GM08714 (cell line): Measurements from ENCODE around the gene TGM1.

Source experiments
- H3K4me3 ChIP-seq: fragments of 200-500 bp; sonication (Bioruptor generic); 2 replicates; pipeline ENCODE4 v1.5.1; 2014; ENCODE audit warnings: mild to moderate bottlenecking, low read length, inconsistent platforms
- ZNF274 ChIP-seq: IDR thresholded peaks from 2 replicates; pipeline ENCODE4 v1.6.1; 2012; ENCODE audit warnings: mild to moderate bottlenecking, low read depth, low read length

The TGM1 gene

DNA sequence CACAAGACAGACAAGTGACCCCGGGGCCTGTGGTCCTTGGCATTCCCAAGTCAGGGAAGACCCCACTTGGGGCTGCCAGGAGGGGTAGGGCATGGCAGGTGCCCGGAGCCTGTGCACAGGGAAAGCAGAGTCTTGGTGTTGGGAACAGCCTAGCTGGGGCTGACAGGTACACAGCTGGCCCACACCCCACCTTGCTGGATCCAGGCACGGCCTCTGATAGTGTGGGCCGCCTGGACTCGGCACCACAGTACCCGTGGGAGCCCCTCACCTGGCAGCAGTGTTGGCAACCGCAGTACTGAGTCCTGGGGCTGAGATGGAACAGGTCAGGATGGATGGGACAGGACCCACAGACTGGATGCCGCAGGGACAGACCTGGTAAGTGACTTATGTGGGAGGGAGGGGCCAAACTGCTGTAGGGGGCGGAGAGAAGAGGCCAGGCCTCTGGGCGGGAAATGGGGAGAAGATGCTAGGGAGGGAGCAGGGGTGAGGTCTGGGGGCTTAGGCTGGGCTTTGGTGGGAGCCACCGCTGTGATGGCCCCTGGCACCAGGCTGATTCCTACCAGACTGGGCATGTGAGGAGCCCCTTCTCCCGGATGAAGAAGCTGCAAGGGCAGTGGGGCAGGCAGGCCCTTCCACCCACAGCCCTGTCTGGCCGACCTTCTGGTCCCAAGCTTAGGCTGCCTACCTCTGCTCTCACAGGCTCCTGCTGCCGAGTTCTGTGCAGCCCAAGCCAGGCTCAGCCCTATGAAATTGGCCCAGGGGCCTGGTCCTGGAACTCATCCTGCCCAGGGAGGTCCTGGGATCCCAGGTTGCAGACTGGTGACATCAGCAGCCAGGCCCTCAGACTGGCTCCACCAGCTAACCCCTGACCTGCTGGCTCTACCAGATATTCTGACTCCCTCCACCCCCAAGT is at the start of gene TGM1:
Gene TGM1 (minus strand): TSS at position 357 of the 913 bp plus-strand sequence. CDS start 825 bp downstream, outside the sequence.
- no peak for TF ChIP-seq ZNF274
- H3K4me3 ChIP-seq, result no peak within 1 kb of the TSS

GRCh38 chr14:24311837-24312615 is 49.0 kb upstream of the TGM1 start:
- H3K4me3 ChIP-seq, result peak overlapping the region; percentile 51; the same call in 1 of the 2 replicates
- no peak for TF ChIP-seq ZNF274

GRCh38 chr14:24310646-24311604 is 47.9 kb upstream of the TGM1 start, which contains the start of gene LTB4R:
TSS of gene LTB4R (plus strand) at chr14:24311502. CDS start at chr14:24315652, 4,150 bp downstream.
- TF ChIP-seq ZNF274, result no peak
- peak within 1 kb of the TSS; percentile 51; the same call in 1 of the 2 replicates for H3K4me3 ChIP-seq

GRCh38 chr14:24310265-24310645 is 47.3 kb upstream of the TGM1 start:
- H3K4me3 ChIP-seq, result peak overlapping the region; percentile 51; the same call in 1 of the 2 replicates
- no peak for TF ChIP-seq ZNF274

DNA sequence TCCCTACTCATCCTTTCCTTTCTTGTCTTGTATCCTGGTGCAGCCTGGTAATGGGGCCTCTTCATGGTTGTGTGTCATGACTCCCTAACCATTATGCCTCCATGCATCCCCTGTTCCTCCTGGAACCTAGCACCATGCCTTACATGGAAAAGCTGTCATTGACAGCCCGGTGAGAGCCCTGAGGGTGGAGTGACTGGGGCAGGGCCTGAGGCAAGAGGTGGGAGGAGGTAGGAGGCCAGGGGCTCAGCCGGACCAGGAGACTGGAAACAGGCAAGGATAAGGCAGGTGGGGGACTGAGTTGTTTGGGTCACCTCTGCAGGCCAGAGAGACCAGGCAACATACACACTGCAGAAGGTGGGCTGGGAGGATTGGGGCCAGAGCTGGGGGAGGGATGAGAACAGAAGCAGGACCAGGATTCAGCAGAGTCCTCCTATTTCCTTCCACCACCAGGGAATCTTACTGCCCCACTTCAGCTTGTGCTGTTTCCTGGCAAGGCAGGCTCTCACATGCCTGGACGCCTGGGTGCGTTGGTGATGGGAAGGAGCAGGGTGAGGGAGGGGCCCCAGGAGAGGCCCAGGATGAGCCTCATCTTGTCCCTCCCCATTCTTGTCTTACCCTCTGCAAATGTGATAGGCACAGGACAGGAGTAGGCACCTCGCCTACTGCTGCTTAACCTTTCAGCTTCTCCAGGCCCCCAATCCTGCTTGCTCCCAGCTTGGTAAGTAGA is 46.7 kb upstream of the TGM1 start, which contains the start of gene LTB4R2:
Gene LTB4R2 (plus strand): TSS at position 603 of the 727 bp plus-strand sequence. CDS start 525 bp downstream, outside the sequence.
- TF ChIP-seq ZNF274, result no peak
- peak within 1 kb of the TSS; percentile 51; the same call in 1 of the 2 replicates for H3K4me3 ChIP-seq

DNA sequence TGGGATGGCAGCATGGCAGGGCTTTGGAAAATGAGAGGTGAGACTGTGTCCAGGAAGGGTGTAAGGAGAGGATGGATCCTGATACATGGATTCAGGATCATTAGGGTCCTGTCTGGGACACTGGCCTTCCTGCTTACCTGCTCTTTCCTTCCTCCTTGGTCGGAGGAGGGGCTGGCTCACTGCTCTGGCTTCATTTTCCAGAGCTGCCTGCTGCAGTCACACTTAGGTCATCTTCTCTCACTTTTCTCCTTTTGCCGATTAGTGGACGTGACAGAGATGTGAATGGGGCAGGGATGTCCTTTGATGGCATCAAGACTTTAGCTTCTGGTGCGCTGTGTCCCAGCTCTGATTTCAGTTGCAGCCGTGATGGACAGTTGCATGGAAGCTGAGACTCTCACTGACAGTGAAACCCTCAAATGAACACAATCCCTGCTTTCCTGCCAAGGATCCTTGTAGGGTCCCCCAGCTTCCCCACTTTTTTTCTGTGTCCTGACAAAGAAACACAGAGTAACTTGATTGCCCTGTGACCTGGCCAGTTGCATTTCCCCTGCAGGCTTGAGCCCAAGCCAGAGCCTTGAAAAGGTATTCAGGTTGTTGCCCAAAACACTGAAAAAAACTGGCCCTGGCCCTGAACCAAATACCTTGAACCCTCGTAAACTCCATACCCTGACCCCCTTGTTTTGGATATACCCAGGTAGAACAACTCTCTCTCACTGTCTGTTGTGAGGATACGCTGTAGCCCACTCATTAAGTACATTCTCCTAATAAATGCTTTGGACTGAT is 45.6 kb upstream of the TGM1 start:
- no peak overlapping the region for H3K4me3 ChIP-seq
- TF ChIP-seq ZNF274, result no peak

- H3K4me3 ChIP-seq, result no peak within 1 kb of the TSS
- no peak for TF ChIP-seq ZNF274
Observed at GRCh38 chr14:24307575-24308341, 44.8 kb upstream of the TGM1 start, which contains the start of gene CIDEB. TSS of gene CIDEB (minus strand) at chr14:24307977. CDS start at chr14:24307858, 119 bp downstream.

DNA sequence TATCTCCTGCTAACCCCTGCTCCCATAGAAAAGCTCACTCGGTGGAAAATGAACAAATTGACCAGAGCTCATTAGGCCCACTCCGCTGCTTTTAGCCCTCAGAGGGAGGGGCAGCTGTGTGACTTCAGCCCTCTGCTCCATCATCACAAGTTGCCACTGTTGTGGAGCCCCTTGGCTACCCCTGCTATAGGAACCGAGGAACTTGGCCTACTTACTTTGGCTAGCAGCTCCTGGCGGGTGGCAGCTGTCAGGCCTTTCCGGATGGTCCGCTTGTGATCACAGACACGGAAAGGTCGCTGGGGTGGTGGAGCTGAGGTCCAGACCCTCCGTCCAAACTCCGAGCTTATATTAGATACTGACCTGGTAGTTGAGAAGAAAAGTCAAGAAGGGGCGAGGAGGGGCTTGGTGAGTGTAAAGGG is 44.2 kb upstream of the TGM1 start:
- no peak overlapping the region for H3K4me3 ChIP-seq
- no peak for TF ChIP-seq ZNF274

DNA sequence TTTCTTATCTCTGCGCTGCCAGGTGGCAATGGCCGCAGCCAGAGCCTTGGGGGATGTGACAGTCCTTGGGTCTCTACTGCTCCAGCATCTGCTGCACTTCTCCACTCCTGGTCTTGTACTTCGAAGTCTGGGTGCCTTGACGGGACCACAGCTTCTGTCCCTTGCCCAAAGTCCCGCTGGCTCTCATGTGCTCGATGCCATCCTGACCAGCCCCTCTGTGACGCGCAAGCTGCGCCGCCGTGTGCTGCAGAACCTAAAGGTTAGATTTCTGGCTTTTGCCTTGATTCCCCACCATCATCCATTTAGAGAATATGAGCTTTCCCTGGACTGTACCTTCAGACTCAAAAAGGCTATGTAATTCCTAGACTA is 41.0 kb upstream of the TGM1 start:
- H3K4me3 ChIP-seq, result no peak overlapping the region
- no peak for TF ChIP-seq ZNF274

DNA sequence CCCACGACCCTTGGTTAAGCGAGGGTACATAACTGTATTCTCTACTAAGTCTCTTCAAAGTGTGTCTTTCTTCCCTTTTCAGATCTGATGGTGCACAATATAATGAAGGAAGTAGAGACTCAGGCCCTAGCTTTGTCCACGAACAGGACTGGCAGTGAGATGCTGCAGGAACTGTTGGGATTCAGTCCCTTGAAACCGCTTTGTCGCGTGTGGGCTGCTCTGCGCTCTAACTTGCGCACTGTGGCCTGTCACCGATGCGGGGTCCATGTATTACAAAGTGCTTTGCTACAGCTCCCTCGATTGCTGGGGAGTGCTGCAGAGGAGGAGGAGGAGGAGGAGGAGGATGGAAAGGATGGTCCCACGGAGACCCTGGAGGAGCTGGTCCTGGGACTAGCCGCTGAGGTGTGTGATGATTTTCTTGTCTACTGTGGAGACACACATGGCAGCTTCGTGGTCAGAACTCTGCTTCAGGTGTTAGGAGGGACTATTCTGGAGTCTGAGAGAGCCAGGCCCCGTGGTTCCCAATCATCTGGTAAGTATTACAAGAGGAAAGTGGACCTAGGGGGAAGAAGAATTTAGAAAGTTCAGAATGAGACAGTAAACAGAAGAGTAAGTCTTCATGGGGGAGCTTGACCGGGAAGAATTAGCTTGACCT is 37.5 kb upstream of the TGM1 start:
- no peak for TF ChIP-seq ZNF274
- H3K4me3 ChIP-seq, result peak overlapping the region; percentile 96
